ENCODE results near the gene SAMSN1. TPM values are rescaled to one million over a fixed set of nuclear protein-coding genes. Genes with fewer than 3 reads are reported as not detected.

SAMSN1 gene
- total and polyA plus RNA-seq, 8 donors = 1.4 to 45.7 (median 2.1) TPM

GRCh38 chr21:14453339-14454015, 92.6 kb downstream of the SAMSN1 start:
- no peak for TF ChIP-seq CTCF (IDR thresholded peaks at IDR 0.05)
- no peaks in the 10 kb centered on the region for H3K4me1 ChIP-seq
- H3K4me3 ChIP-seq = no peak overlapping the region
- no peaks in the 10 kb centered on the region for H3K9me3 ChIP-seq
- intact Hi-C loops (cut with DNase I) = no loop called here
- H3K27me3 ChIP-seq = no peaks in the 10 kb centered on the region
- H3K36me3 ChIP-seq = no peaks in the 10 kb centered on the region
- ATAC-seq (peak; percentile 26), DNase-seq (no peak)
- H3K27ac ChIP-seq = no peak overlapping the region

GRCh38 chr21:14452727-14453241, 93.3 kb downstream of the SAMSN1 start:
- ATAC-seq (no peak), DNase-seq (no peak)
- Histone ChIP-seq H3K36me3 (no peaks in the 10 kb centered on the region), H3K27ac (no peak overlapping the region), H3K4me1 (no peaks in the 10 kb centered on the region), H3K4me3 (no peak overlapping the region), H3K9me3 (no peaks in the 10 kb centered on the region), H3K27me3 (no peaks in the 10 kb centered on the region)
- no peak for TF ChIP-seq CTCF (IDR thresholded peaks at IDR 0.05)
- intact Hi-C loops (cut with DNase I) = no loop called here

GRCh38 chr21:14452031-14452726, 93.9 kb downstream of the SAMSN1 start:
- ATAC-seq (no peak), DNase-seq (peak in 1 of 4 donors; percentile 45)
- Histone ChIP-seq H3K9me3 (no peaks in the 10 kb centered on the region), H3K36me3 (no peaks in the 10 kb centered on the region), H3K4me1 (no peaks in the 10 kb centered on the region), H3K27me3 (no peaks in the 10 kb centered on the region), H3K4me3 (no peak overlapping the region), H3K27ac (no peak overlapping the region)
- TF ChIP-seq CTCF (IDR thresholded peaks at IDR 0.05) = no peak
- intact Hi-C loops (cut with DNase I) = no loop called here

- no peaks in the 10 kb centered on the region for H3K36me3 ChIP-seq
- no peak for TF ChIP-seq CTCF (IDR thresholded peaks at IDR 0.05)
- no peak for ATAC-seq
- no peak for DNase-seq
- H3K27me3 ChIP-seq = no peaks in the 10 kb centered on the region
- no peak overlapping the region for H3K27ac ChIP-seq
- no peak overlapping the region for H3K4me3 ChIP-seq
- intact Hi-C loops (cut with DNase I) = no loop called here
- no peaks in the 10 kb centered on the region for H3K4me1 ChIP-seq
- H3K9me3 ChIP-seq = no peaks in the 10 kb centered on the region
These were observed 94.6 kb downstream of the SAMSN1 start for GRCh38 chr21:14451546-14451945.

- Histone ChIP-seq H3K4me1 (no peaks in the 10 kb centered on the region), H3K27ac (no peak overlapping the region), H3K4me3 (no peak overlapping the region), H3K27me3 (no peaks in the 10 kb centered on the region), H3K36me3 (no peaks in the 10 kb centered on the region), H3K9me3 (no peaks in the 10 kb centered on the region)
- no peak for ATAC-seq
- DNase-seq = no peak
- intact Hi-C loops (cut with DNase I) = no loop called here
- no peak for TF ChIP-seq CTCF (IDR thresholded peaks at IDR 0.05)
These were observed 97.3 kb downstream of the SAMSN1 start for GRCh38 chr21:14448784-14449183.

Data from left lung (tissue), 10 donors.